Right cardiac atrium (tissue), 5 donors: ENCODE measurements around the gene MSGN1. TPM values are rescaled to one million over a fixed set of nuclear protein-coding genes. Genes with fewer than 3 reads are reported as not detected.
A peak's percentile ranks its signal among the peaks of the same experiment; 100 is the strongest.

Source experiments
- ATAC-seq, 2 donors: fragments of 200-7000 bp; cut with Tn5 transposase; one replicate each; pipeline versions ENCODE4 v1.8.0 to v1.9.1; 2020; ENCODE audit warnings: moderate library complexity in 2 of 2, mild to moderate bottlenecking in 1 of 2
- DNase-seq, 3 donors: peaks; one replicate each; pipeline ENCODE4 v3.0.0-alpha.2; 2020
- H3K27ac ChIP-seq: one replicate; pipeline ENCODE4 v1.5.1; 2013; ENCODE audit warnings: mild to moderate bottlenecking, low read length, control low read depth, moderate library complexity
- H3K27me3 ChIP-seq: one replicate; pipeline ENCODE4 v1.6.1; 2013; ENCODE audit not compliant: control insufficient read depth, insufficient read depth
- H3K4me1 ChIP-seq: one replicate; pipeline ENCODE4 v1.6.1; 2013; ENCODE audit warnings: low read length; ENCODE audit not compliant: control insufficient read depth, insufficient read depth
- H3K4me3 ChIP-seq: one replicate; pipeline ENCODE4 v1.5.1; 2013; ENCODE audit warnings: low read length, control low read depth
- H3K9me3 ChIP-seq: one replicate; pipeline ENCODE4 v1.6.1; 2013; ENCODE audit warnings: low read length; ENCODE audit not compliant: control insufficient read depth
- WGBS: extraction: QIAGEN DNeasy Blood & Tissue Kit; methylation state at CpG from one replicate; pipeline ENCODE4 v1.1.7; 2013; 5-methylcytosine and 5-hydroxymethylcytosine counted together
- intact Hi-C, 4 donors: fragments of 100-400 bp; cut with DNase I; formaldehyde crosslinking; loops; one replicate each; pipeline versions ENCODE4 v1.11.0 to v1.14.0; 2022 to 2023
- polyA plus RNA-seq: library from polyadenylated mRNA; stranded (reverse); fragments of 200-250 nt; gene quantifications from one replicate; pipeline ENCODE4 v1.2.3, GENCODE V29; 2013
- total RNA-seq, 4 donors: library from RNA; stranded (reverse); fragmentation: NEBNext Ultra II Directional; extraction: Animal tissue kit (Norgen Biotek cat#: 25700); gene quantifications; one replicate each; pipeline ENCODE4 v1.2.1, GENCODE V29; 2021
- donor health status: healthy with polysubstance abuse.
- donor health status: DM: no; HTN: yes; CAD: no.
- donor health status: DM: no; HTN: no; CAD: no.
- donor health status: DM: no; HTN: yes; CAD: no; lungs with severe emphysema.
- donor health status: DM: yes; HTN: yes; CAD: no.

The MSGN1 gene
- total and polyA plus RNA-seq, 5 donors: not detected

GRCh38 chr2:17792515-17792914 is 23.7 kb upstream of the MSGN1 start:
- DNase-seq (no peak), ATAC-seq (no peak)
- Histone ChIP-seq H3K27me3 (no peaks in the 10 kb centered on the region), H3K9me3 (no peaks in the 10 kb centered on the region), H3K27ac (no peak overlapping the region), H3K4me3 (no peak overlapping the region), H3K4me1 (no peaks in the 10 kb centered on the region)
- intact Hi-C loops: no loop called here
- 81% methylated on average over 1 of the region's 1 CpG for WGBS

DNA sequence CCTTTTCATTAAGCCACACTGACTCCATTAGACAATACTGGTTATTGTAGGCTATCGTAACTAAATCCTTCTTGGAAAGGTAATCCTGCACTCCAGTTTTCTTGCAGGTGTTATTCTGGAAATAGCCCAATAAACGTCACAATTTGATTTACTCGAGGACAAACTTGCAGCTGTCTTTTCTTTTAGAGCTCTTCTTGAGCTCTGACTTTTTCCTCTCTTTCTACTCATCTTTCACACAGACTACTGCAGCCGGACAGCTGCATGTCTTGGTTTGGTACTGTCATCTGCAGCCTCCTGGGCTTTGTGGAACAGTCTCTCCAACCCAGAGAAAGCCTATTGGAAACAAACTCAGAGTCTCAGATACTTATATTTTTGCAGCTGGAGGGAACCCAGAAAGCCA is 23.0 kb upstream of the MSGN1 start:
- no peak overlapping the region for H3K27ac ChIP-seq
- ATAC-seq (no peak), DNase-seq (no peak)
- H3K27me3 ChIP-seq: no peaks in the 10 kb centered on the region
- intact Hi-C loops: no loop called here
- no peaks in the 10 kb centered on the region for H3K9me3 ChIP-seq
- H3K4me1 ChIP-seq: no peaks in the 10 kb centered on the region
- H3K4me3 ChIP-seq: no peak overlapping the region
- WGBS: 65% methylated on average over 4 of the region's 4 CpGs

GRCh38 chr2:17793803-17794354 is 22.4 kb upstream of the MSGN1 start:
- H3K27me3 ChIP-seq: no peaks in the 10 kb centered on the region
- intact Hi-C loops: no loop called here
- H3K27ac ChIP-seq: no peak overlapping the region
- H3K4me1 ChIP-seq: peaks cover 2% of the 10 kb centered on the region
- 87% methylated on average over 6 of the region's 6 CpGs for WGBS
- DNase-seq (no peak), ATAC-seq (no peak)
- no peak overlapping the region for H3K4me3 ChIP-seq
- H3K9me3 ChIP-seq: no peaks in the 10 kb centered on the region

GRCh38 chr2:17795309-17795708 is 21.0 kb upstream of the MSGN1 start:
- H3K4me1 ChIP-seq: peaks cover 3% of the 10 kb centered on the region
- DNase-seq (no peak), ATAC-seq (no peak)
- no peak overlapping the region for H3K27ac ChIP-seq
- intact Hi-C loops: no loop called here
- H3K27me3 ChIP-seq: no peaks in the 10 kb centered on the region
- H3K9me3 ChIP-seq: no peaks in the 10 kb centered on the region
- 91% methylated on average over 5 of the region's 5 CpGs for WGBS
- H3K4me3 ChIP-seq: no peak overlapping the region

DNA sequence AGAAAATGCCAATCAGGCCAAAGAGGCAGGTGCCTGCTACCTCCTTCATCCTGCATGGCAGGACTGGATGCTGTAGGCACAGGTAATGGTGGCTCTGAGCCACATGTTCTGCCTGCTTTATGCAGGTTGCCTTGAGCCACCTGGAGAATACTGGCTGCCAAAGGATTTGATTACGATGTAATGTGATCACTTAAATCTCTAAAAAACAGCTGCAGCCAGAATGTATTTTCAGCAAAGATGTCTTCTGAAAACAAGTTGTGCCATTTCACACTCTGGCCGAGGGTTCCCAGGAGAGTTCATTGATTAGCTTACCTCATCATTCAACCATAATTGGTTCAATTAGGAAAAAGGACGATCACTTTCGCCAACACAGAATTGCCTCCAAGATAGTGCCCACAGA is 17.9 kb upstream of the MSGN1 start:
- ATAC-seq: no peak
- intact Hi-C loops: no loop called here
- Histone ChIP-seq H3K4me3 (no peak overlapping the region), H3K27ac (no peak overlapping the region), H3K27me3 (no peaks in the 10 kb centered on the region), H3K9me3 (no peaks in the 10 kb centered on the region), H3K4me1 (peaks cover 7% of the 10 kb centered on the region)
- 90% methylated on average over 4 of the region's 4 CpGs for WGBS
- no peak for DNase-seq

DNA sequence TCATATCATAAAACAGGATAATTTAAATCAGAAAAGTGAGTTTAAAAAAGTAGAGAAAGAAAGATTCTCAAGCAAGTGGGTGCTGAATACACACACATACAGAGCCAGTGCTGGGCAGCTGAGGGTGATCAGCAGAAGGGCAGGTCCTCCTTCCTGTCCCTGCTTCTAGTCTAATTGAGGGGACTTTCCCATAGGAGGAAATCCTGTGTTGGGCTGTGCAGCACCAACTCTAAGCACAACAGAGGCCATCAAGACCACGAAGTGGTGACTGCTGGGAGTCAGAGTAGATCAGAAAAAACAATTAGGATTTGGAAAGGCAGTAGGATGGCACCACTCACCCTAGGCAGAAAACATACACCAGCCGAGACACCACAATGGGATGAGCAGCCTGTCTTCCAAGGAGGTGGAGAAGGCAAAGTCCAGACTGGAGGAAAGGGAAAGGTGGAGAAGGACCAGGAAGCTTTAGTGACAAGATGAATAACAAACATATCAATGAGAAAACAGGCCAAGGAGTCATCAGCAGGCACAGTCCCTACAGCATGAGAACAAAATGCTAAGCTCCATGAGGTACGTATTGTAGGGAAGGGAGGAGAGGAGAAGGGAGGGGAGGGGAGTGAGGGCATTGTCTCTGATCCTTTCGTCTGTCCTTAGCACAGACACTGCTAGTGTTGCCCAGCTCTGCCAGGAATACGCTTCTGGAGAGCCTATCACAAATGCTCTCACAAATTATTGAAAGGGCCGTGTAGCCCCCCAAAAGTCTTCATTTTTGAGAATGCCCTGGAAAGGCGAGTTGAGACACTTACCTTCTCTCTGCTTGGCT is 16.7 kb upstream of the MSGN1 start:
- Histone ChIP-seq H3K9me3 (no peaks in the 10 kb centered on the region), H3K27me3 (no peaks in the 10 kb centered on the region), H3K4me1 (peaks cover 7% of the 10 kb centered on the region), H3K27ac (peak overlapping the region; percentile 72), H3K4me3 (no peak overlapping the region)
- no peak for DNase-seq
- ATAC-seq: peak; percentile 57 to 75
- intact Hi-C loops: no loop called here
- WGBS: 59% methylated on average over 7 of the region's 7 CpGs

- H3K27ac ChIP-seq: peak overlapping the region; percentile 85
- H3K27me3 ChIP-seq: no peaks in the 10 kb centered on the region
- DNase-seq: peak in 1 of 3 donors; percentile 59
- peaks cover 7% of the 10 kb centered on the region for H3K4me1 ChIP-seq
- intact Hi-C loops: no loop called here
- 33% methylated on average over 5 of the region's 5 CpGs for WGBS
- H3K9me3 ChIP-seq: no peaks in the 10 kb centered on the region
- ATAC-seq: peak; percentile 84
- H3K4me3 ChIP-seq: no peak overlapping the region
These were observed 16.0 kb upstream of the MSGN1 start for GRCh38 chr2:17800219-17800618.

DNA sequence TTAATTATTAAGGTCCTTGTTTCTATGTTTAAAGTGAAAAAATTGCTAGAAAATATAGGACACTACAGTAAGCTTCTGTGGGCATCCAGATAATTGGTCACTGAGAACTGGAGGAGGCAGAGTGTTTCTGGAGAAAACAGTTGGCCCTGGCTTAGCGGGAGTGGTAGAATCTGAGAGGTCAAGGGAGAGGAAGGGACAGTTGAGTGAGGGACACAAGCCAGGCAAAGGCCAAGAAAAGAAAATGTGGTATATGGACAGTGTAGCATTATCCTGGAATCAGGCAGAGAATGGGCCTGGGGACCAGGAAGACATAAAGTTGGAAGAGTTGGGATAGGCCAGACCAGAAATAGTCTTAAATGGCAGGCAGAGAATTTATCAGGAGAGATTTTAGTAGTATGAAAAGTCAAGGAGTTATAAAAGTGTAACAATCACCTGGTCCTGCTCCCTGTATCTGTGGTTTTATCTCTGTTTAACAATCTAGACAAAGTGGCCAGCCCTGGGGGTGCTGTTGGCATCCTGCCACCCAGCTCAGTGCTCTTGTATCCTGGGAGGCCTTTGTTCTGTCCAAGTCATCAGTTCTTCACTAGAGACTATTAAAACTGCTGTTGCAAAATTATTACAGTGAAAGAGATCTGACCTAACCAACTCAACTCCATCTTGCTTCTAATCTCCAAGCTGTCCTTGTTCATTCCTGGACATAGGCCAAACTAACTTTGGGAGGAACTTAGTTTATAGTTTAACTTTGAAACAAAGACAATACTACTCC is 15.4 kb upstream of the MSGN1 start:
- ATAC-seq (no peak), DNase-seq (no peak)
- H3K4me1 ChIP-seq: peaks cover 7% of the 10 kb centered on the region
- H3K27ac ChIP-seq: peak overlapping the region; percentile 68
- H3K4me3 ChIP-seq: no peak overlapping the region
- no peaks in the 10 kb centered on the region for H3K9me3 ChIP-seq
- 93% methylated on average over 1 of the region's 1 CpG for WGBS
- H3K27me3 ChIP-seq: no peaks in the 10 kb centered on the region
- intact Hi-C loops: no loop called here

- ATAC-seq: no peak
These were observed 12.8 kb upstream of the MSGN1 start for GRCh38 chr2:17803497-17803896.

DNA sequence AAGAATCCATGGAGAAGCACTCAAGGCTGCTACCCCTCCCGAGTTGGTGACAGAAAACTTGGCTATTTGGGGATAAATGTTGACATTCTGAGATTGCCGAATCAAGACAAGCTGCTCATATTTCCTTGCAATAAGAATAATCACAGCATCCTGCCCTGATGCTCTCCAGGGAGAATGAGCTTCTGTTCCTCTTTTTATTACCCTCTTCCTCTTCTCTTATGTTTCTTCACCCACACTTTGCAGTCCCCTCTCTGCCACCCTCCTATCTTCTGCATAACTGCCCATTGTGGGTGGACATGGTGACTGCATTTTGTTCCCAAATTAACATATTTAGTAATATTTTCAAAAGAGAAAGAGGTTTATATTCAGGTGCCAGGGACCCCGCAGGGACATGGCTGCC is 11.9 kb upstream of the MSGN1 start:
- no peaks in the 10 kb centered on the region for H3K27me3 ChIP-seq
- H3K9me3 ChIP-seq: no peaks in the 10 kb centered on the region
- no peak overlapping the region for H3K27ac ChIP-seq
- H3K4me3 ChIP-seq: no peak overlapping the region
- DNase-seq (no peak), ATAC-seq (no peak)
- peaks cover 4% of the 10 kb centered on the region for H3K4me1 ChIP-seq
- intact Hi-C loops: no loop called here
- WGBS: 56% methylated on average over 3 of the region's 3 CpGs

More at GRCh38 chr2:17803497-17803896, 12.8 kb upstream of the MSGN1 start:
- H3K9me3 ChIP-seq: no peaks in the 10 kb centered on the region
- no peak overlapping the region for H3K27ac ChIP-seq
- H3K4me1 ChIP-seq: peaks cover 7% of the 10 kb centered on the region
- no peaks in the 10 kb centered on the region for H3K27me3 ChIP-seq
- DNase-seq: no peak
- no peak overlapping the region for H3K4me3 ChIP-seq
- intact Hi-C loops: no loop called here
- 66% methylated on average over 3 of the region's 3 CpGs for WGBS

DNA sequence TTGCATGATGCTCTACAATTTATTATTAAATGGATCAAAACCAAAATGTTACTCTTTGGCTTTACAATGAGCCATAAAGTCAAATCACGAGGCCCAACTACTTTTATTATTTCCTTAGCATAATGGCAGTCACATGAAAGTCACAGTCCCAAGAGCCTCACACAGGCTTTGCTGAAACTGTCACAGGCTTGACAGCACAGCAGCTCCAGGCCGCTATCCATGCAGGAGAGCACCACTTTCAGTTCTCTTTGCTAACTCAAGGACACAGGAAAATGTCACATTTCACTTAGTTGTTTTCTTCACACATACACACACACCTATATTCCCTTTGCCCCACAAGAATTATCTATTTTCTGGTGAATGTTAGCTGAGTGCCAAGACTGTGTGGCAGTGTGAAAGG is 11.1 kb upstream of the MSGN1 start:
- Histone ChIP-seq H3K4me3 (no peak overlapping the region), H3K9me3 (no peaks in the 10 kb centered on the region), H3K27me3 (no peaks in the 10 kb centered on the region), H3K4me1 (peaks cover 4% of the 10 kb centered on the region), H3K27ac (no peak overlapping the region)
- intact Hi-C loops: no loop called here
- ATAC-seq: peak in 1 of 2 donors; percentile 18
- 52% methylated on average over 2 of the region's 2 CpGs for WGBS
- no peak for DNase-seq
